HS-27A (cell line): ENCODE data around the gene GRID2.
"Not testable (repeated sequence)": the region's sequence is repeated elsewhere in the genome, so short reads cannot be mapped to it uniquely, and the experiment has no call there.

Experiments
- DNase-seq: peaks from one replicate; pipeline ENCODE4 v3.0.0-alpha.2; 2012; ENCODE audit warnings: low read depth, missing footprints

The GRID2 gene

GRCh38 chr4:92438722-92439121 lies 135.0 kb downstream of the GRID2 start:
- DNase-seq, result not testable (repeated sequence)

GRCh38 chr4:92442131-92442530 lies 138.4 kb downstream of the GRID2 start:
- DNase-seq, result not testable (repeated sequence)

- not testable (repeated sequence) for DNase-seq
Measured at GRCh38 chr4:92444143-92444843, 140.5 kb downstream of the GRID2 start.

- no peak for DNase-seq
Measured at GRCh38 chr4:92445127-92445526, 141.4 kb downstream of the GRID2 start.

GRCh38 chr4:92447255-92447905 lies 143.6 kb downstream of the GRID2 start:
- DNase-seq, result no peak

- DNase-seq, result not testable (repeated sequence)
Measured at GRCh38 chr4:92448176-92448575, 144.4 kb downstream of the GRID2 start.

GRCh38 chr4:92450694-92451093 lies 146.9 kb downstream of the GRID2 start:
- no peak for DNase-seq

- DNase-seq, result no peak
Measured at GRCh38 chr4:92451782-92452181, 148.0 kb downstream of the GRID2 start.

- not testable (repeated sequence) for DNase-seq
Measured at GRCh38 chr4:92452383-92452782, 148.6 kb downstream of the GRID2 start.

GRCh38 chr4:92455329-92455839 lies 151.6 kb downstream of the GRID2 start:
- no peak for DNase-seq

- DNase-seq, result no peak
Measured at GRCh38 chr4:92455951-92456350, 152.2 kb downstream of the GRID2 start.

- DNase-seq, result no peak
Measured at GRCh38 chr4:92461732-92462131, 158.0 kb downstream of the GRID2 start.

- no peak for DNase-seq
Measured at GRCh38 chr4:92477298-92477697, 173.5 kb downstream of the GRID2 start.

GRCh38 chr4:92483341-92483740 lies 179.6 kb downstream of the GRID2 start:
- DNase-seq, result no peak

GRCh38 chr4:92488496-92488895 lies 184.7 kb downstream of the GRID2 start:
- DNase-seq, result no peak

GRCh38 chr4:92497141-92497540 lies 193.4 kb downstream of the GRID2 start:
- no peak for DNase-seq

GRCh38 chr4:92501456-92501855 lies 197.7 kb downstream of the GRID2 start:
- DNase-seq, result no peak

- no peak for DNase-seq
Measured at GRCh38 chr4:92506933-92507332, 203.2 kb downstream of the GRID2 start.

GRCh38 chr4:92514627-92515026 lies 210.9 kb downstream of the GRID2 start:
- no peak for DNase-seq

GRCh38 chr4:92516450-92516849 lies 212.7 kb downstream of the GRID2 start:
- no peak for DNase-seq

GRCh38 chr4:92519727-92520126 lies 216.0 kb downstream of the GRID2 start:
- no peak for DNase-seq

GRCh38 chr4:92520563-92520962 lies 216.8 kb downstream of the GRID2 start:
- DNase-seq, result no peak

- no peak for DNase-seq
Measured at GRCh38 chr4:92521941-92522340, 218.2 kb downstream of the GRID2 start.

- DNase-seq, result no peak
Measured at GRCh38 chr4:92522356-92522755, 218.6 kb downstream of the GRID2 start.
